A549 (cell line): Measurements from ENCODE around the gene MAP3K20. TPM values are rescaled to one million over a fixed set of nuclear protein-coding genes. Genes with fewer than 3 reads are reported as not detected.

Experiments used
- ATAC-seq, 2 experiments: fragments of 200-7000 bp in 1 of 2; fragments of >200 bp in 1 of 2; cut with Nextera tagmentation in 1 of 2; cut with Tn5 transposase in 1 of 2; 3 replicates each; pipeline versions ENCODE4 v1.8.0 to v1.9.1; 2018 to 2020; ENCODE audit warnings: mild to moderate bottlenecking in 1 of 2, moderate library complexity in 1 of 2
- CTCF ChIA-PET: fragments of 300-600 bp; sonication (Branson Sonifier 250); formaldehyde crosslinking; extraction: SDS; loops from one replicate; lab custom pipeline; 2021; ENCODE audit warnings: antibody characterized with exemption, inconsistent platforms; lab: Yijun Ruan, JAX
- POLR2A ChIA-PET: fragments of 350-600 bp; formaldehyde crosslinking; extraction: SDS; loops from one replicate; lab custom pipeline; 2021; ENCODE audit warnings: antibody characterized with exemption, inconsistent platforms; lab: Yijun Ruan, JAX
- DNase-seq, 2 experiments: peaks; one replicate each; pipeline versions ENCODE4 v3.0.0 to v3.0.0-alpha.2; 2011 to 2016; ENCODE audit warnings: low read depth in 1 of 2, low spot score in 1 of 2
- FAIRE-seq: peaks from 2 replicates; lab custom pipeline; 2011; peaks lifted over from hg19 to GRCh38; lab: Jason Lieb, UNC
- H3K27ac ChIP-seq, 2 experiments: fragments of >200 bp; sonication (Bioruptor Twin); formaldehyde crosslinking; 3 replicates each; pipeline ENCODE4 v1.5.1; 2016 to 2017
- H3K4me1 ChIP-seq: fragments of >200 bp; sonication (Bioruptor Twin); formaldehyde crosslinking; 3 replicates; pipeline ENCODE4 v1.6.1; 2016
- H3K4me2 ChIP-seq: fragments of >200 bp; sonication (Bioruptor Twin); formaldehyde crosslinking; 3 replicates; pipeline ENCODE4 v1.6.1; 2016
- H3K4me3 ChIP-seq: fragments of >200 bp; sonication (Bioruptor Twin); formaldehyde crosslinking; 3 replicates; pipeline ENCODE4 v1.5.1; 2016
- H3K9me3 ChIP-seq: fragments of >200 bp; sonication (Bioruptor Twin); formaldehyde crosslinking; 3 replicates; pipeline ENCODE4 v1.6.1; 2016
- CEBPB ChIP-seq, 2 experiments: fragments of >200 bp in 1 of 2; sonication (Bioruptor Twin) in 1 of 2; formaldehyde crosslinking in 1 of 2; IDR thresholded peaks; 2 replicates each; pipeline ENCODE4 v1.6.1; 2012 to 2016
- EP300 ChIP-seq, 2 experiments: fragments of >200 bp; sonication (Bioruptor Twin); formaldehyde crosslinking; IDR thresholded peaks; 2 replicates in 1 of 2; 3 replicates in 1 of 2; pipeline ENCODE4 v1.6.1; 2016 to 2017
- FOXS1 ChIP-seq: fragments of 250-450 bp; sonication (Bioruptor Pico); IDR thresholded peaks from 2 replicates; pipeline ENCODE4 v1.5.0; 2020; ENCODE audit warnings: mild to moderate bottlenecking, moderate library complexity
- RARB ChIP-seq: fragments of 250-450 bp; sonication (Bioruptor Pico); IDR thresholded peaks from 2 replicates; pipeline ENCODE4 v1.8.0; 2021; ENCODE audit warnings: mild to moderate bottlenecking, moderate library complexity
- ZFP36 ChIP-seq: fragments of 450-650 bp; IDR thresholded peaks from 2 replicates; pipeline ENCODE4 v1.6.1; 2014; ENCODE audit warnings: borderline replicate concordance; ENCODE audit not compliant: partially characterized antibody
- ZSCAN20 ChIP-seq: fragments of 250-450 bp; sonication (Bioruptor Pico); IDR thresholded peaks from 2 replicates; pipeline ENCODE4 v1.8.0; 2022; ENCODE audit warnings: mild to moderate bottlenecking, moderate library complexity
- WGBS: methylation state at CpG from one replicate; pipeline ENCODE4 v1.1.6; 2017; ENCODE audit errors: missing lambda C conversion rate; 5-methylcytosine and 5-hydroxymethylcytosine counted together
- polyA plus RNA-seq, 4 experiments: library from polyadenylated mRNA; depleted of rRNA in 3 of 4; stranded (reverse); fragments of >200 nt; fragmentation: RNase III in 1 of 4; extraction: RNeasy Plus Mini Kit Qiagen cat#74134 plus additional on column Dnase treatment in 1 of 4; gene quantifications; 2 replicates in 3 of 4; 3 replicates in 1 of 4; pipeline ENCODE4 v1.2.3, GENCODE V29; 2011 to 2017
- TF ChIP-seq, protein P1 (sequence below): fragments of 250-450 bp; sonication (Bioruptor Pico); IDR thresholded peaks from 2 replicates; pipeline ENCODE4 v1.5.0; 2020; ENCODE audit warnings: low read depth, mild to moderate bottlenecking, moderate library complexity
- TF ChIP-seq, protein P2 (sequence below): fragments of 150-350 bp; IDR thresholded peaks from 2 replicates; pipeline ENCODE4 v1.6.1; 2014; ENCODE audit warnings: low read depth, mild to moderate bottlenecking, low read length

Gene MAP3K20
- polyA plus RNA-seq, 2 of the 4 experiments (the other 2 are of a cell fraction) = 34.7 to 80.7 TPM

DNA sequence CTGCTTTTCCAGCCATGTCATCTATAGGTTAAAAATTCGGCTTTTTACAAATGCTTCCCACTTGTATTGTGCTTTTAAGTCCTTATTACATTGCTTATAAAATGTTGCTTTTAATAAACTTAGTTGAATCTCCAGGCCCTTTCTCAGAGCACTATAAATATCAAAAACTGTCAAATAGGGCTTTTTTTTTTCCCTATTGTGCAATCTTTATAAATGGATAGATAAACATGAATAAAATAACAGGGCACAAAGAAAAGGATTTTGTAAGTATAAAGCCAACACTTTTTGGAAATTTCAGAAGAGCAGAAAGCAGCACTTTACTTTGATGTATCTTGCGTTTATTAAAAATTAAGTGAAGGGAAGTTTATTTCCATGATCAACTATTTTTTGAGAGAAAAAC, 171.5 kb downstream of the MAP3K20 start:
- TF ChIP-seq, protein P1, sequence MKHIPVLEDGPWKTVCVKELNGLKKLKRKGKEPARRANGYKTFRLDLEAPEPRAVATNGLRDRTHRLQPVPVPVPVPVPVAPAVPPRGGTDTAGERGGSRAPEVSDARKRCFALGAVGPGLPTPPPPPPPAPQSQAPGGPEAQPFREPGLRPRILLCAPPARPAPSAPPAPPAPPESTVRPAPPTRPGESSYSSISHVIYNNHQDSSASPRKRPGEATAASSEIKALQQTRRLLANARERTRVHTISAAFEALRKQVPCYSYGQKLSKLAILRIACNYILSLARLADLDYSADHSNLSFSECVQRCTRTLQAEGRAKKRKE (CRISPR knock-in tag) = no peak
- 0 out of 4 replicates have a peak, but pooled peaks of 1 of the 2 experiments have one; percentile 17 for TF ChIP-seq CEBPB (IDR thresholded peaks at IDR 0.05)
- H3K4me1 ChIP-seq = no peaks in the 10 kb centered on the region
- no peak overlapping the region for H3K27ac ChIP-seq
- no peak overlapping the region for H3K4me2 ChIP-seq
- CTCF ChIA-PET = no interaction called here
- no peaks in the 10 kb centered on the region for H3K9me3 ChIP-seq
- FAIRE-seq = no peak
- ATAC-seq = no peak
- POLR2A ChIA-PET = no interaction called here
- H3K4me3 ChIP-seq = no peak overlapping the region
- no peak for DNase-seq
- 92% methylated on average over 2 of the region's 2 CpGs for WGBS

DNA sequence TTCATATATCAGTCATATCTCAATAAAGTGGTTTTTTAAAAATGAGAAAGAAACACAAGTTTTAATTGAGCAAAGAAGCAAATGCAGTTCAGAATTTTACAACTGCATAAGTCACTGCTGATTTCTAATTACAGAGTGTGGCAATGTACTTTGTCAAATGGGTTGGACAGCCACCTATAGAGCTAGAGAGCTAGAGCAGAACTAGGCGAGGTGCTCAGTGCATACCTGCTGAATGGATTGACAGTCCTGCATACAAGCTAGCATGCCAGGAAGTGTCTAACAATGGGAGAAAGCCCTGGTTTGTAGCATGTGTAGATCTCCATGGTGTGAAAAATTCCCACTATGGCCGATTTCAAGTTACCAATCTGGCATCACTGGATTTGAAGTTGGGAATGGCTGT, 172.7 kb downstream of the MAP3K20 start:
- H3K27ac ChIP-seq = no peak overlapping the region
- ATAC-seq (no peak), DNase-seq (no peak), FAIRE-seq (no peak)
- ChIA-PET CTCF (interaction anchor here (0.7 kb wide), 1 partner anchor 9 kb away, joined by 3 read pairs; no protein-coding TSS in a partner anchor), POLR2A (no interaction called here)
- H3K4me2 ChIP-seq = no peak overlapping the region
- 95% methylated on average over 2 of the region's 2 CpGs for WGBS
- H3K4me1 ChIP-seq = no peaks in the 10 kb centered on the region
- H3K4me3 ChIP-seq = no peak overlapping the region
- H3K9me3 ChIP-seq = no peaks in the 10 kb centered on the region
- TF ChIP-seq EP300 (IDR thresholded peaks at IDR 0.05) (no peak), ZFP36 (no peak), ZSCAN20 (no peak)

DNA sequence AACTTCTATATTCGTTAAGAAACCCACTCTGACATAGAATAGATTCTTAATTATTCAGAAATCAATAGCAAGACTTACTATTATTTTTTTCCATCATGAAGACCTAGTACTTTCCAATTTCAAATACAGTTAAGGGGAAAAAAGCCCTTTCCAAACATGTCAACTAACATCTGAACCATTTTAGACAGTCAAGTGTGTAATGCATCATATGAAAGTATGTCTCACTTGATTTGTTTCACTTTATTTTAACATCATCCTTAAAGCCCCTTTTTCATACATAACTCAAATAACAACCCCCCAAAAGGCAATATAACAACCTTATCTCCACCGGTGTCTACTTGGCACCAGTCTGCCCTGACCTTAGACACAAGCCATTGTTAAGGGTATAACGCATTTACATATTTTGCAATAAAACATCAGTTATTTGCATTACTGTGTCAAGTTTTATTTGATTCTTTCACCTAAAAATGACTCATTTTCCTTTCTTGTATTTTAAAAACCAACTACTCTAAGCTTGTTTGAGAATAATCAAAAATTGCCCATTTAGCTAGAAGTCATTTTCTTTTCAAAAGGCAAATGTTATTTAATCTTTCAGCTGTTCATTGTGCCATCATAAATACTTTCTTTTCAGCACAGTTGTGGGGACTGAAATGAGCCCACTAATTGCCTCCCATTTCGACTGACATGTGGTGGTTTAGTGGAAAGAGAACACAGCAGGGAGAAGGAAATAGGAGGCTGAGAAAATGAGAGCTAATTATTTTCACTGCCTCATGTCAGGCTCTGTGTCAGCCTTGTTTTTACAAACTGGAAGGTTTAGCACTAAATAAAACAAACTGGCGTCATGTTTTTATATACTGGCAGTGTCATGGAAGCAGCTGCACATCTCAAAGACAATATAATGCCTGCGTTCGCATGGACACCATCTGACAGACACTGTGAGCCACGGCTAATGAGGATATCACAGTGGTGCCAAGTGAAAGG, 174.3 kb downstream of the MAP3K20 start:
- Histone ChIP-seq H3K4me1 (no peaks in the 10 kb centered on the region), H3K4me3 (no peak overlapping the region), H3K27ac (no peak overlapping the region), H3K9me3 (no peaks in the 10 kb centered on the region)
- FAIRE-seq (no peak), DNase-seq (no peak), ATAC-seq (no peak)
- POLR2A ChIA-PET = no interaction called here
- CTCF ChIA-PET = interaction anchor here (0.9 to 1.3 kb wide), 4 partner anchors 14 to 222 kb away, joined by 3 to 4 read pairs (median 3); no protein-coding TSS in a partner anchor
- 89% methylated on average over 8 of the region's 8 CpGs for WGBS
- no peak for TF ChIP-seq EP300 (IDR thresholded peaks at IDR 0.05)
- TF ChIP-seq, protein P2, sequence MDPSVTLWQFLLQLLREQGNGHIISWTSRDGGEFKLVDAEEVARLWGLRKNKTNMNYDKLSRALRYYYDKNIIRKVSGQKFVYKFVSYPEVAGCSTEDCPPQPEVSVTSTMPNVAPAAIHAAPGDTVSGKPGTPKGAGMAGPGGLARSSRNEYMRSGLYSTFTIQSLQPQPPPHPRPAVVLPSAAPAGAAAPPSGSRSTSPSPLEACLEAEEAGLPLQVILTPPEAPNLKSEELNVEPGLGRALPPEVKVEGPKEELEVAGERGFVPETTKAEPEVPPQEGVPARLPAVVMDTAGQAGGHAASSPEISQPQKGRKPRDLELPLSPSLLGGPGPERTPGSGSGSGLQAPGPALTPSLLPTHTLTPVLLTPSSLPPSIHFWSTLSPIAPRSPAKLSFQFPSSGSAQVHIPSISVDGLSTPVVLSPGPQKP = no peak
- TF ChIP-seq, all 56 proteins: peak for 0
- H3K4me2 ChIP-seq = no peak overlapping the region

DNA sequence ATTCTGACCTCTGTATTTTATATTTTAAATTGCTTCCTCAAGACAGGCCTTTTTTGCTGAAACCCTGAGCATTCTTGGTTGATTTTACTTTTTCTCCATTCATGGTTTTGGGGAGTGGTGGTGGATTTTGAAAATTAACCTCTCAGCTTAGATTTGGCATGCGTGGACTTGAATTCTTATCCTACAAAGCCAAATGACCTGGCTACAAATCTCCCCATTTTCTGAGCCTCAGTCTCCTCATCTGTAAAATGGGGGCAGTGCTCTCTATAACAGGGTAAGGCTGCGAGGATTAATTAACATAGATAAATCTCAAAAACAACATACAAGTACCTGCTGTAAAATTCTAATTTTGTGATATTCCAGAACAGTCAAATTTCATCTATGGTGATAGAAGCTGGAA, 175.6 kb downstream of the MAP3K20 start:
- no peak overlapping the region for H3K4me2 ChIP-seq

DNA sequence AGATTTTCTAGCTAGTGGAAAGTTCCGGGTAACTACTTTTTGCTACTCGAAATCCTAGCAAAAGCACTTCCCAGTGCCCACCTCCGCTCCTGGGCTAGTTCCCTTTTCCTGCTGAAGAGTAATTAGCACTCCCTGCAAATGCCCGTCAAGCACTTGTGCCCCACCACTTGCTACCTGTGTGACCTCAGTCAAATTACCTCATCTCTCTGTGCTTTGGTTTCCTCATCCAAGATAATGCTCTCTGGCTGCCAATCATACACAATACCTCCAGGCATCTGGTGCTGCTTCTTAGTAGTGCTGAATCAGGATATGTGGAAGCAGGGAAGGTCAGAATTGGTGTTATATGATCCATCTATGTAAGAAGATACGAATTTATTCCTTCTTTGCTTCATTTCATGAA, 176.9 kb downstream of the MAP3K20 start:
- ATAC-seq = no peak
- H3K27ac ChIP-seq = no peak overlapping the region

More for the DNA sequence above, 175.6 kb downstream of the MAP3K20 start:
- H3K27ac ChIP-seq = no peak overlapping the region
- ATAC-seq = no peak
- no peaks in the 10 kb centered on the region for H3K9me3 ChIP-seq
- no peak overlapping the region for H3K4me3 ChIP-seq
- TF ChIP-seq FOXS1 = no peak
- no peaks in the 10 kb centered on the region for H3K4me1 ChIP-seq
- POLR2A ChIA-PET = no interaction called here
- CTCF ChIA-PET = interaction anchor here (1.2 kb wide), 1 partner anchor 113 kb away, joined by 3 read pairs; no protein-coding TSS in a partner anchor
- DNase-seq = no peak
- FAIRE-seq = no peak
- WGBS = 94% methylated on average over 2 of the region's 2 CpGs

More for the DNA sequence above, 176.9 kb downstream of the MAP3K20 start:
- CTCF ChIA-PET = interaction anchor here (0.9 kb wide), 1 partner anchor 10 kb away, joined by 3 read pairs; no protein-coding TSS in a partner anchor
- H3K4me1 ChIP-seq = no peaks in the 10 kb centered on the region
- H3K9me3 ChIP-seq = no peaks in the 10 kb centered on the region
- H3K4me2 ChIP-seq = no peak overlapping the region
- no peak for TF ChIP-seq RARB
- TF ChIP-seq, all 56 proteins: peak for 0
- WGBS = 93% methylated on average over 5 of the region's 5 CpGs
- no peak overlapping the region for H3K4me3 ChIP-seq
- DNase-seq (no peak), FAIRE-seq (no peak)
- POLR2A ChIA-PET = no interaction called here
